H1 (cell line): ENCODE measurements around the gene ACACB. TPM values are rescaled to one million over a fixed set of nuclear protein-coding genes. Genes with fewer than 3 reads are reported as not detected.

Experiments used
- CBX8 ChIP-seq: fragments of 300-800, 300-1000 bp; sonication (generic); IDR thresholded peaks from 2 replicates; pipeline ENCODE4 v1.7.1; 2016; ENCODE audit warnings: low read depth, low read length, borderline replicate concordance
- JUN ChIP-seq: IDR thresholded peaks from 2 replicates; pipeline ENCODE4 v1.6.1; 2011; ENCODE audit warnings: low read depth, mild to moderate bottlenecking, improper control_type of control experiment, low read length
- POU5F1 ChIP-seq: IDR thresholded peaks from 2 replicates; pipeline ENCODE4 v1.6.1; 2011; ENCODE audit warnings: low read depth, mild to moderate bottlenecking, low read length, moderate library complexity
- polyA plus RNA-seq, 7 experiments: library from polyadenylated mRNA; depleted of rRNA in 3 of 7; stranded (reverse) in 5 of 7; unstranded in 2 of 7; fragments of >200 nt in 5 of 7; fragments of 200-250 nt in 2 of 7; gene quantifications; 1 replicate in 5 of 7; 2 replicates in 1 of 7; 4 replicates in 1 of 7; pipeline versions ENCODE4 v1.2.1 to v1.2.3, GENCODE V29; 2011 to 2013; ENCODE audit warnings: missing spikeins in 2 of 7, mixed read lengths in 2 of 7
- total RNA-seq: library from RNA; stranded (reverse); fragmentation: NEBNext Ultra II Directional; extraction: Animal tissue kit (Norgen Biotek cat#: 25700); gene quantifications from 2 replicates; pipeline ENCODE4 v1.2.1, GENCODE V29; 2021

The ACACB gene
- total and polyA plus RNA-seq, 2 of the 8 experiments (the other 6 are each of a cell fraction or from before 2014, with no cell fraction given): 5.8 to 15.3 TPM

DNA sequence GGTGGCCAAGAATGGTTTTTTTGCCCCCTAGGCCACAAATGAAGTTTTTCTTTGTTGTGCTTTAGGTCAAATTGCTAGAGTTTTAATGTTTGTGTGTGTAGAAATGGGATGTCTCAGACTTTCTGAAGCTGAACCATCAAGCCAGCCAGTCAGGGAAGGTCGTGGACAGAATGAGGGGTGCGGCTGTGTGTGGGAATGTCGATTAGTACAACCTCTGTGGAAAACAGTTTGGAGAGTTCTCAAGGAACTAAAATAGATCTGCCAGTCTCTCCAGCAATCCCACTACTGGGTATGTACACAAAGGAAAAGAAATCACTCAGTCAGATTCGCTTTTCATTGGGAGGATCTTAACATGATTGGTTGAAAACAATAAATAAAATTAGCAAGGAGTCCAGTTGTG lies 44.5 kb downstream of the ACACB start (continued):
- TF ChIP-seq JUN: no peak
- TF ChIP-seq POU5F1: no peak
- TF ChIP-seq CBX8: no peak
- TF ChIP-seq, all 59 proteins: peak for 0
